ENCODE results near the gene RFX7.

- TF ChIP-seq POLR2AphosphoS5 (IDR thresholded peaks at IDR 0.05) (no peak), CTCF (IDR thresholded peaks at IDR 0.05 in 8 of 11, conservative IDR thresholded peaks at IDR 0.05 in 3 of 11) (no peak), POLR2A (IDR thresholded peaks at IDR 0.05) (no peak)
These were observed 194.1 kb downstream of the RFX7 start for GRCh38 chr15:56049577-56049976.

All from spleen (tissue), 7 donors.